Testis (tissue), 2 donors: ENCODE results near the gene BRAF.

Experiments
- CTCF ChIP-seq, 3 experiments: fragments of 450-650 bp in 2 of 3; fragments of 200-600 bp in 1 of 3; sonication (generic) in 1 of 3; IDR thresholded peaks; one replicate each; pipeline ENCODE4 v1.5.1; 2016 to 2019; ENCODE audit warnings: antibody characterized with exemption in 3 of 3, mild to moderate bottlenecking in 2 of 3, moderate library complexity in 1 of 3
- POLR2A ChIP-seq: fragments of 450-650 bp; IDR thresholded peaks from one replicate; pipeline ENCODE4 v1.6.1; 2017; ENCODE audit warnings: antibody characterized with exemption, mild to moderate bottlenecking, moderate library complexity

GRCh38 chr7:140915935-140916555 lies 8.7 kb downstream of the BRAF start:
- no peak for TF ChIP-seq POLR2A
- no peak for TF ChIP-seq CTCF (IDR thresholded peaks at IDR 0.05)
